Choroid plexus epithelial cell (primary cell): ENCODE data around the gene CAMK1D.
A peak's percentile ranks its signal among the peaks of the same experiment; 100 is the strongest.

Experiments used
- DNase-seq: peaks from one replicate; pipeline ENCODE4 v3.0.0-alpha.2; 2010; ENCODE audit warnings: low read depth
- H3K4me3 ChIP-seq: 2 replicates; pipeline ENCODE4 v1.5.1; 2011; ENCODE audit warnings: low read depth, mild to moderate bottlenecking, control low read depth, low read length, moderate library complexity
- TF ChIP-seq, protein P1 (sequence below): conservative IDR thresholded peaks from 2 replicates; pipeline ENCODE4 v1.5.1; 2011; ENCODE audit warnings: low read depth, mild to moderate bottlenecking, control low read depth, inconsistent platforms, low read length, moderate library complexity

CAMK1D gene

DNA sequence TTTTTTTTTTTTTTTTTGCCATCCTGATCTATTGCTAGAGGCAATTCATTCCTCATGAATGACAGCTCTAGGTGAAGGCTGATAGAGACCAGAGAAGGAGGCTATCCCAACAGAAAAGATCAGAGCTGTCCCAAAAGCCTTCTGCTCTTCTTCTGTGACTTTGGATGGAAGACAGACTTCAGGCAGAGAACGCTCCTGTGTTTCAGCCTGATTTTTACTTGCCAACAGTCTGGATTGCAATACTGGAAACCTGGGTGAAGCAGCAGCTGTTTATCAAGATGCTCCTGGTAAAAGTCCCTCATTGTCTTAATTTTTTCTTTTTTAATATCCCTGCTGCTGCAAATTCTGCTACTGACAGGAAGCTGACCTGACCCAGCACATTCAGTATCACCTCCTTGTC lies 432.6 kb downstream of the CAMK1D start:
- TF ChIP-seq, protein P1, sequence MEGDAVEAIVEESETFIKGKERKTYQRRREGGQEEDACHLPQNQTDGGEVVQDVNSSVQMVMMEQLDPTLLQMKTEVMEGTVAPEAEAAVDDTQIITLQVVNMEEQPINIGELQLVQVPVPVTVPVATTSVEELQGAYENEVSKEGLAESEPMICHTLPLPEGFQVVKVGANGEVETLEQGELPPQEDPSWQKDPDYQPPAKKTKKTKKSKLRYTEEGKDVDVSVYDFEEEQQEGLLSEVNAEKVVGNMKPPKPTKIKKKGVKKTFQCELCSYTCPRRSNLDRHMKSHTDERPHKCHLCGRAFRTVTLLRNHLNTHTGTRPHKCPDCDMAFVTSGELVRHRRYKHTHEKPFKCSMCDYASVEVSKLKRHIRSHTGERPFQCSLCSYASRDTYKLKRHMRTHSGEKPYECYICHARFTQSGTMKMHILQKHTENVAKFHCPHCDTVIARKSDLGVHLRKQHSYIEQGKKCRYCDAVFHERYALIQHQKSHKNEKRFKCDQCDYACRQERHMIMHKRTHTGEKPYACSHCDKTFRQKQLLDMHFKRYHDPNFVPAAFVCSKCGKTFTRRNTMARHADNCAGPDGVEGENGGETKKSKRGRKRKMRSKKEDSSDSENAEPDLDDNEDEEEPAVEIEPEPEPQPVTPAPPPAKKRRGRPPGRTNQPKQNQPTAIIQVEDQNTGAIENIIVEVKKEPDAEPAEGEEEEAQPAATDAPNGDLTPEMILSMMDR, result no peak
- no peak overlapping the region for H3K4me3 ChIP-seq

DNA sequence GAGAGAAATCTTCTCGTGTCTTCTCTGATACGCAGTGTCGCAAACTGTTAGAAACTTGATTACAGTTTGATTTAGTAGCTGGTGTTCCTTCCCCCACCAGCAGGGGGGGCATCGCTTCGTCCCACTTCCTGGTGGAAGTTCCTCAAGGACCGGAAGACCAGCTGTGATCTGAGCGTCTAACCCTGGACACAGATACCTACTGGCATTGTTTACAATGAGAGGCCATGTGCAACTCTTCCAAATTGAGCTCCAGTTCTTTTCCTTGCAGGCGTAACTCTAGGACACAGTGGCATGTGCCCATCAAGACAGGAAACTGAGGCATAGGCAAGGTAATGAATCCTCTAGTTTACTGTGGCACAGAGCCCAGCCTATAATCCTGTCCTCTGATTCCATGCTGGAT lies 433.2 kb downstream of the CAMK1D start:
- no peak overlapping the region for H3K4me3 ChIP-seq
- DNase-seq, result peak; percentile 61
- TF ChIP-seq, protein P1, result peak; percentile 90

More for the DNA sequence above, 432.6 kb downstream of the CAMK1D start:
- no peak for DNase-seq

DNA sequence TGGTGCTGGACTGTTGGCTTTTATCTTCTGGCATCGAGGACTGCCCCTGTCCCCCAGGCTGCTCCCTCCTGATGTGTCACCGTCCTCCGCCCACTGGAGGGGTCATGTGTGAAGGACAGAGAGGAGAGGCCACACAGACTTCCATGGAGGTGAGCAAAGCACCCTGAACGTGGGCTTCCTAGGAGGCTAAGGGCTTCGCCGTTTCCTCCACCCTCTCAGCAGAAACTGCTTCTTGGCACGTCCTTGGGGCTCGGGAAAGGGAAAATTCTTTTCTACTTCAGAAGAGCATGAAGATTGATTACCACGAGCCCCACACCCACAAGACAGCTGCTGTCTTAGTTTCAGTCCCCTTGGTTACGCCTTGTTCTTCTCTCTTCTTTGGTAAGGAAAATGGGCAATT lies 433.9 kb downstream of the CAMK1D start:
- no peak for DNase-seq
- no peak overlapping the region for H3K4me3 ChIP-seq
- TF ChIP-seq, protein P1, result no peak

DNA sequence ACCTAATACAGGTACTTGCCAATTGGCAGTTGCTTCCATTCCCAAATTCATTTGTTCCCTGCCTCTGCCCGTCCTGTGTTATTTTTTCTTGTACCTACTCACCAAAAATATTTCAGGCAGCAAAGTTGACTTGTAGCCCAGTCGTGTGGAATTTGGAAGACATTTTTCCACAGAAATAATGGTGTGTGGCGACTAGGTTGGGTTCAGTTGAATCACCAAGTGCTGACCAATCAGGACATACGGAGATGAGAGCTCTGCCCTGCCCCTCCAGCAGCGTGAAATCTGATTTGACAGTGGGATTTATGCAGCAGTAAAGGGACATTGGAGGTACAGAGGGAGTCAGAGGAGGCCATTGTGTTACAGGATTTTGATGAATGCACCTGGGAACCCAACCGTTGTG lies 435.3 kb downstream of the CAMK1D start:
- H3K4me3 ChIP-seq, result no peak overlapping the region
- DNase-seq, result no peak
- TF ChIP-seq, protein P1, result no peak

DNA sequence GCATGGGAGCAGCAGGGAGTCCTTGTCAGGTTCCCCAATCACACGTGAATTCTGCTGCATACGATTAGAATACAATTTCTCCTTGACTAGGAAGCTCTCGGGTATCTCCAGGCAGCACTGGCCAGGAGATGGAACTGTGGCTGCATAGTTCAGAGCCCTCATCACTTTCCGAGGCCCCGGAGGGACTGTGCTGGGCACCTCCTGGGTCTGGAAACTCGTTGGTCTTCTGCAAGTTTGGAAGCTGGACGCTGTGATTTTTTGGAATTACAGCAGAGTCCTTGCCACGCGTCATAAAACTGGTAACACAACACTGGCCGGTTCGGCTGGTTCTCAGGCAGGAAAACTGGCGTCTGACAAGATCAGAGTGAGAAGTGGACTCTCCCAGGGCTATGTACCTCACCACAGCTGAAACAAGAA lies 436.1 kb downstream of the CAMK1D start:
- H3K4me3 ChIP-seq, result no peak overlapping the region
- no peak for DNase-seq
- TF ChIP-seq, protein P1, result no peak

DNA sequence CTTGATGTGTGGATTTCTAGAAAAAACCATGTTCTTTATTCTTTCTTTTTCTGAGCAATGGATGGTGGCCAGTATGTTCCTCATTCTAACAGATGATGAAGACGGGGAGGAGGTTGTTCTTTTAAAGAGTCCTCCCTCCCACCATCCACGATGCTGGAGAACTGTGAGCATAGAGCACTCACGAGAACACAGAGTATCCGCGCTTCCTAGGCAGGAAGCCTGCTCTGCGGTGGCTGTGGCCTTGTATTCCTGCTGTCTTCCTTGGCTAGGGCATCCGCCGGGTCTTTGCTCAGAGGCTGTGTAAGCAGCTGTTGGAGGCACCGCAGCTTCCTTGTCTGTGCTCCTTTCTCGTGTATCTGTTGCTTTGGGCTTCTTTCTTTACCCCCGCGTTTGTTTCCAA lies 437.9 kb downstream of the CAMK1D start:
- no peak overlapping the region for H3K4me3 ChIP-seq
- TF ChIP-seq, protein P1, result no peak
- DNase-seq, result peak; percentile 48

DNA sequence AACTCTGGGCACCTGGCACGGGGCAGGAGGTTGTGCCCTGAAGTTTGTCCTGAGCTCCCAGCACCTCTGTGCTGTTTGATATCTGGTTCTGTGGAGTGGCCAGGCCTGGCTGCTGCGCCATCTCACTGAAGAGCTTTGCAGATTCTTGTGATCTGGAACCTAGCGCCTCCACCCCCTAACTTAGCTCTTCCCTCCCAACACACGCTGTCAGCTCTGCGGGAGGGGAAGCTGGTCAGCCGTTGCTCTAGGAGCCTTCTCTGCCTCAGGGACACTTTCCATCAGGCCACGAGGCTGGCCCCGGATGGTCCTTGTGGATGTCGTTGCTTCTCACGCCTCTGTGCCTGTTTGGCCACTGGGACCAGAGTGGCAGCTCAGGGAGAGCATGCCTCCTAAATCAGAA lies 438.9 kb downstream of the CAMK1D start:
- TF ChIP-seq, protein P1, result no peak
- DNase-seq, result no peak
- no peak overlapping the region for H3K4me3 ChIP-seq
